Endothelial cell of umbilical vein (primary cell): ENCODE data around the gene OR5V1. TPM values are rescaled to one million over a fixed set of nuclear protein-coding genes. Genes with fewer than 3 reads are reported as not detected.

ENCODE experiments used
- BruUV-seq: library from RNA; stranded (reverse); fragments of 400-500 nt; replicated peaks from 2 replicates; lab custom pipeline; 2021; lab: Mats Ljungman, UMichigan
- CTCF ChIA-PET: fragments of 300-600, 350-600 bp; sonication (Branson Sonifier 250); formaldehyde crosslinking; loops from one replicate; lab custom pipeline; 2021; ENCODE audit warnings: antibody characterized with exemption, inconsistent platforms; lab: Charles Lee
- POLR2A ChIA-PET: fragments of 300-600, 350-600 bp; sonication (Branson Sonifier 250); formaldehyde crosslinking; loops from one replicate; lab custom pipeline; 2021; ENCODE audit warnings: antibody characterized with exemption, inconsistent platforms; lab: Charles Lee
- DNase-seq: peaks from one replicate; pipeline ENCODE4 v3.0.0-alpha.2; 2011; ENCODE audit warnings: low read depth, low spot score
- FAIRE-seq: peaks from 2 replicates; lab custom pipeline; 2011; peaks lifted over from hg19 to GRCh38; lab: Jason Lieb, UNC
- H2AFZ ChIP-seq: 2 replicates; pipeline ENCODE4 v1.6.0; 2012; ENCODE audit warnings: low read depth, low read length, control low read depth, inconsistent platforms
- H3K27ac ChIP-seq: 2 replicates; pipeline ENCODE4 v1.5.1; 2011; ENCODE audit warnings: low read depth, mild to moderate bottlenecking, control low read depth, low read length, moderate library complexity; ENCODE audit not compliant: insufficient read depth
- H3K27me3 ChIP-seq, 2 experiments: 2 replicates each; pipeline versions ENCODE4 v1.6.0 to v1.6.1; 2011; ENCODE audit warnings: low read length in 2 of 2, mixed read lengths in 1 of 2; ENCODE audit not compliant: control insufficient read depth in 2 of 2, insufficient read depth in 2 of 2
- H3K36me3 ChIP-seq, 2 experiments: 2 replicates in 1 of 2; 3 replicates in 1 of 2; pipeline ENCODE4 v1.5.1; 2011; ENCODE audit warnings: low read length in 2 of 2, mild to moderate bottlenecking in 1 of 2, moderate library complexity in 1 of 2; ENCODE audit not compliant: control insufficient read depth in 2 of 2, insufficient read depth in 2 of 2; ENCODE audit errors: extremely low read depth in 1 of 2
- H3K4me1 ChIP-seq: 3 replicates; pipeline ENCODE4 v1.5.1; 2011; ENCODE audit warnings: mild to moderate bottlenecking, low read length; ENCODE audit not compliant: control insufficient read depth, insufficient read depth; ENCODE audit errors: extremely low read depth
- H3K4me2 ChIP-seq: 2 replicates; pipeline ENCODE4 v1.6.1; 2011; ENCODE audit warnings: low read length, control low read depth, mixed read lengths; ENCODE audit not compliant: insufficient read depth
- H3K4me3 ChIP-seq, 3 experiments: fragments of 200-600 bp in 1 of 3; sonication (generic), shearing (Covaris generic) in 1 of 3; replicated peaks in 1 of 3; 2 replicates each; pipeline ENCODE4 v1.5.1; 2011 to 2016; ENCODE audit warnings: control low read depth in 3 of 3, low read length in 3 of 3, mild to moderate bottlenecking in 2 of 3, inconsistent platforms in 1 of 3, low read depth in 1 of 3, moderate library complexity in 1 of 3; ENCODE audit not compliant: insufficient read depth in 1 of 3
- H3K79me2 ChIP-seq: 2 replicates; pipeline ENCODE4 v1.6.0; 2012; ENCODE audit warnings: low read length, inconsistent platforms; ENCODE audit not compliant: control insufficient read depth, insufficient read depth
- H3K9ac ChIP-seq: replicated peaks from 2 replicates; pipeline ENCODE3; 2011; ENCODE audit warnings: low read length, control low read depth; ENCODE audit not compliant: insufficient read depth; ENCODE audit errors: extremely low read depth
- H3K9me1 ChIP-seq: replicated peaks from 3 replicates; pipeline ENCODE4 v1.6.0; 2011; ENCODE audit warnings: mild to moderate bottlenecking, low read length; ENCODE audit not compliant: control insufficient read depth, insufficient read depth; ENCODE audit errors: extremely low read depth
- H3K9me3 ChIP-seq: replicated peaks from 2 replicates; pipeline ENCODE4 v1.5.1; 2012; ENCODE audit warnings: low read length, inconsistent platforms; ENCODE audit not compliant: control insufficient read depth, insufficient read depth
- H4K20me1 ChIP-seq: replicated peaks from 2 replicates; pipeline ENCODE3; 2011; ENCODE audit warnings: mild to moderate bottlenecking, low read length; ENCODE audit not compliant: control insufficient read depth, insufficient read depth; ENCODE audit errors: extremely low read depth
- CTCF ChIP-seq, 2 donors: IDR thresholded peaks; 1 replicate in 1 of 2; 2 replicates in 1 of 2; pipeline ENCODE4 v1.5.1; 2011; ENCODE audit warnings: low read length in 2 of 2, mild to moderate bottlenecking in 2 of 2, moderate library complexity in 2 of 2, control low read depth in 1 of 2, inconsistent platforms in 1 of 2, low read depth in 1 of 2; ENCODE audit not compliant: insufficient read depth in 1 of 2; ENCODE audit errors: extremely low read depth in 1 of 2
- EZH2 ChIP-seq: IDR thresholded peaks from 2 replicates; pipeline ENCODE4 v1.6.1; 2012; ENCODE audit warnings: borderline replicate concordance, low read depth, mild to moderate bottlenecking, moderate library complexity, low read length, inconsistent platforms; ENCODE audit not compliant: severe bottlenecking
- FOS ChIP-seq: IDR thresholded peaks from 2 replicates; pipeline ENCODE4 v1.6.1; 2011; ENCODE audit warnings: mild to moderate bottlenecking, low read length, moderate library complexity, borderline replicate concordance; ENCODE audit not compliant: insufficient read depth
- GATA2 ChIP-seq: IDR thresholded peaks from 2 replicates; pipeline ENCODE4 v1.7.0; 2011; ENCODE audit warnings: low read depth, mild to moderate bottlenecking, moderate library complexity, mixed read lengths, low read length; ENCODE audit not compliant: insufficient read length, insufficient read depth
- JUN ChIP-seq: IDR thresholded peaks from 2 replicates; pipeline ENCODE4 v1.6.1; 2011; ENCODE audit warnings: borderline replicate concordance, low read depth; ENCODE audit not compliant: insufficient read length, insufficient read depth
- MAX ChIP-seq: IDR thresholded peaks from 2 replicates; pipeline ENCODE4 v1.6.1; 2011; ENCODE audit not compliant: insufficient read depth, insufficient read length
- MYC ChIP-seq: IDR thresholded peaks from one replicate; pipeline ENCODE4 v1.6.1; 2011; ENCODE audit warnings: mild to moderate bottlenecking, low read depth, low read length
- POLR2A ChIP-seq: IDR thresholded peaks from 2 replicates; pipeline ENCODE4 v1.6.1; 2012; ENCODE audit warnings: low read depth, mild to moderate bottlenecking, control low read depth, low read length
- POLR2AphosphoS5 ChIP-seq: IDR thresholded peaks from 2 replicates; pipeline ENCODE4 v1.6.1; 2012; ENCODE audit warnings: low read depth, mild to moderate bottlenecking, control low read depth, low read length, moderate library complexity; ENCODE audit not compliant: insufficient read depth
- dilution Hi-C: fragments of 300-500 bp; cut with MboI; formaldehyde crosslinking; loops from one replicate; pipeline ENCODE4 v1.15.0; 2019; ENCODE audit warnings: low sequenced_read_pairs; ENCODE audit not compliant: extremely low pct_ligation_motif_present
- intact Hi-C: fragments of 100-400 bp; cut with micrococcal nuclease; formaldehyde crosslinking; loops from one replicate; pipeline ENCODE4 v1.10.0; 2022
- polyA plus RNA-seq, 4 experiments: library from polyadenylated mRNA; depleted of rRNA in 3 of 4; stranded (reverse) in 3 of 4; unstranded in 1 of 4; fragments of >200 nt; gene quantifications; 2 replicates each; pipeline versions ENCODE4 v1.2.1 to v1.2.3, GENCODE V29; 2011 to 2012; ENCODE audit warnings: missing spikeins in 1 of 4
- total RNA-seq: library from RNA; stranded (reverse); gene quantifications from 2 replicates; pipeline ENCODE4 v1.2.3, GENCODE V29; 2021

Gene OR5V1
- total and polyA plus RNA-seq, 2 donors (not counting 3 experiments of a cell fraction or from before 2014, with no cell fraction given), result not detected

- ChIA-PET CTCF (no interaction called here), POLR2A (no interaction called here)
- no peaks in the 10 kb centered on the region for H3K79me2 ChIP-seq
- no peaks in the 10 kb centered on the region for H3K27me3 ChIP-seq
- no peak overlapping the region for H3K9ac ChIP-seq
- no peak for TF ChIP-seq CTCF (IDR thresholded peaks at IDR 0.05; ENCODE audit: extremely low read depth in 1 of 2, insufficient read depth in 1 of 2, low read depth in 1 of 2, low read length in 2 of 2)
- no peak for TF ChIP-seq MYC
- no peak for TF ChIP-seq POLR2A
- no peak for TF ChIP-seq JUN
- TF ChIP-seq FOS, result no peak
- TF ChIP-seq MAX, result no peak
- no peak for TF ChIP-seq POLR2AphosphoS5
- TF ChIP-seq EZH2, result no peak
- TF ChIP-seq GATA2, result no peak
- H3K4me1 ChIP-seq, result no peaks in the 10 kb centered on the region
- no peaks in the 10 kb centered on the region for H3K36me3 ChIP-seq
- no peaks in the 10 kb centered on the region for H4K20me1 ChIP-seq
- H3K9me3 ChIP-seq, result no peaks in the 10 kb centered on the region
- dilution Hi-C loops, result no loop called here
- FAIRE-seq (no peak), DNase-seq (no peak)
- H2AFZ ChIP-seq, result no peak overlapping the region
- H3K27ac ChIP-seq, result no peak overlapping the region
- no peak overlapping the region for H3K4me2 ChIP-seq
- H3K9me1 ChIP-seq, result no peaks in the 10 kb centered on the region
- no TSS peak for BruUV-seq
- no peak overlapping the region for H3K4me3 ChIP-seq
- intact Hi-C loops, result no loop called here
Measured at GRCh38 chr6:29403801-29404200, 35.1 kb upstream of the OR5V1 start.
